OCI-LY1 (cell line): Measurements from ENCODE around the gene IL20.

Experiments used
- H2AFZ ChIP-seq: fragments of 200-600 bp; sonication (generic), shearing (Covaris generic); 2 replicates; pipeline ENCODE4 v1.6.0; 2014; ENCODE audit warnings: antibody characterized with exemption, mild to moderate bottlenecking, low read length
- H3F3A ChIP-seq: fragments of 200-600 bp; sonication (generic), shearing (Covaris generic); 2 replicates; pipeline ENCODE4 v1.6.0; 2014; ENCODE audit warnings: mild to moderate bottlenecking, antibody characterized with exemption, low read length, moderate library complexity; ENCODE audit not compliant: insufficient read depth
- H3K27ac ChIP-seq: fragments of 200-600 bp; sonication (generic); 2 replicates; pipeline ENCODE4 v1.5.1; 2014; ENCODE audit warnings: low read length, mixed run types, mild to moderate bottlenecking, low read depth; ENCODE audit not compliant: poor library complexity, severe bottlenecking
- H3K27me3 ChIP-seq: fragments of 200-600 bp; sonication (generic); 2 replicates; pipeline ENCODE4 v1.6.0; 2014; ENCODE audit warnings: antibody characterized with exemption, mild to moderate bottlenecking, low read length, moderate library complexity; ENCODE audit not compliant: insufficient read depth
- H3K36me3 ChIP-seq: fragments of 200-600 bp; sonication (generic); 2 replicates; pipeline ENCODE4 v1.6.1; 2014; ENCODE audit warnings: mild to moderate bottlenecking, antibody characterized with exemption, low read length, moderate library complexity, mixed read lengths; ENCODE audit not compliant: insufficient read depth
- H3K4me1 ChIP-seq: fragments of 200-600 bp; sonication (generic); 2 replicates; pipeline ENCODE4 v1.5.1; 2014; ENCODE audit warnings: mild to moderate bottlenecking, low read length, moderate library complexity; ENCODE audit not compliant: insufficient read depth, severe bottlenecking
- H3K4me2 ChIP-seq: fragments of 200-600 bp; sonication (generic), shearing (Covaris generic); 2 replicates; pipeline ENCODE4 v1.6.1; 2014; ENCODE audit warnings: low read length
- H3K4me3 ChIP-seq: fragments of 200-600 bp; sonication (generic); 2 replicates; pipeline ENCODE4 v1.5.1; 2014; ENCODE audit warnings: low read length, low read depth, mild to moderate bottlenecking, mixed read lengths; ENCODE audit not compliant: poor library complexity, severe bottlenecking
- H3K79me2 ChIP-seq: fragments of 200-600 bp; shearing (Covaris generic); 2 replicates; pipeline ENCODE4 v1.6.1; 2016; ENCODE audit warnings: mixed run types, low read length, mixed read lengths; ENCODE audit not compliant: insufficient read depth
- H3K9ac ChIP-seq: fragments of 200-600 bp; sonication (generic), shearing (Covaris generic); 2 replicates; pipeline ENCODE4 v1.6.1; 2014; ENCODE audit warnings: mild to moderate bottlenecking, low read length, mixed read lengths
- H3K9me2 ChIP-seq: fragments of 200-600 bp; sonication (generic), shearing (Covaris generic); 2 replicates; pipeline ENCODE4 v1.6.1; 2014; ENCODE audit warnings: low read depth, mild to moderate bottlenecking, low read length, mixed read lengths
- H3K9me3 ChIP-seq: fragments of 200-600 bp; shearing (Covaris generic); 2 replicates; pipeline ENCODE4 v1.6.1; 2014; ENCODE audit warnings: low read length, mixed read lengths
- H4K20me1 ChIP-seq: fragments of 200-600 bp; sonication (generic), shearing (Covaris generic); 2 replicates; pipeline ENCODE4 v1.6.0; 2016; ENCODE audit warnings: mild to moderate bottlenecking, low read length; ENCODE audit not compliant: insufficient read depth
- CTCF ChIP-seq: fragments of 200-600 bp; sonication (generic), shearing (Covaris generic); IDR thresholded peaks from 2 replicates; pipeline ENCODE4 v1.5.1; 2017; ENCODE audit warnings: mild to moderate bottlenecking, antibody characterized with exemption, low read length, moderate library complexity, mixed read lengths
- EZH2 ChIP-seq: fragments of 200-600 bp; sonication (generic), shearing (Covaris generic); IDR thresholded peaks from 2 replicates; pipeline ENCODE4 v1.8.0; 2017; ENCODE audit warnings: borderline replicate concordance, mixed run types, mild to moderate bottlenecking, antibody characterized with exemption, low read length, moderate library complexity, mixed read lengths

IL20 gene

GRCh38 chr1:206885341-206886060 lies 20.1 kb downstream of the IL20 start:
- Histone ChIP-seq H3K9me3 (no peaks in the 10 kb centered on the region), H3K9ac (no peak overlapping the region), H3K27me3 (peaks cover 5% of the 10 kb centered on the region; the same call in 1 of the 2 replicates), H3F3A (no peaks in the 10 kb centered on the region), H3K27ac (no peak overlapping the region), H3K4me3 (no peak overlapping the region), H3K79me2 (no peaks in the 10 kb centered on the region), H3K4me2 (no peak overlapping the region), H3K9me2 (no peaks in the 10 kb centered on the region), H3K36me3 (no peaks in the 10 kb centered on the region), H4K20me1 (no peaks in the 10 kb centered on the region), H2AFZ (no peak overlapping the region), H3K4me1 (no peaks in the 10 kb centered on the region)
- TF ChIP-seq CTCF (no peak), EZH2 (no peak)

GRCh38 chr1:206886831-206887230 lies 21.4 kb downstream of the IL20 start:
- H3K36me3 ChIP-seq: no peaks in the 10 kb centered on the region
- no peaks in the 10 kb centered on the region for H4K20me1 ChIP-seq
- H3K79me2 ChIP-seq: no peaks in the 10 kb centered on the region
- no peak overlapping the region for H3K27ac ChIP-seq
- no peak overlapping the region for H3K4me3 ChIP-seq
- H3K9ac ChIP-seq: no peak overlapping the region
- no peak for TF ChIP-seq EZH2
- TF ChIP-seq CTCF: no peak
- no peak overlapping the region for H3K4me2 ChIP-seq
- no peaks in the 10 kb centered on the region for H3K9me2 ChIP-seq
- no peaks in the 10 kb centered on the region for H3K4me1 ChIP-seq
- H3F3A ChIP-seq: no peaks in the 10 kb centered on the region
- H3K9me3 ChIP-seq: no peaks in the 10 kb centered on the region
- peaks cover 5% of the 10 kb centered on the region; the same call in 1 of the 2 replicates for H3K27me3 ChIP-seq
- H2AFZ ChIP-seq: no peak overlapping the region

- Histone ChIP-seq H3K9me2 (no peaks in the 10 kb centered on the region), H3K36me3 (no peaks in the 10 kb centered on the region), H3K27ac (no peak overlapping the region), H3K4me2 (no peak overlapping the region), H3K9ac (no peak overlapping the region), H2AFZ (no peak overlapping the region), H3F3A (no peaks in the 10 kb centered on the region), H4K20me1 (no peaks in the 10 kb centered on the region), H3K27me3 (peaks cover 5% of the 10 kb centered on the region; the same call in 1 of the 2 replicates), H3K4me3 (no peak overlapping the region), H3K4me1 (no peaks in the 10 kb centered on the region), H3K9me3 (no peaks in the 10 kb centered on the region), H3K79me2 (no peaks in the 10 kb centered on the region)
- TF ChIP-seq EZH2 (no peak), CTCF (no peak)
Observed at GRCh38 chr1:206887701-206888100, 22.3 kb downstream of the IL20 start.
